NB4 (cell line): ENCODE data around the gene PHKB.

Experiments
- CTCF ChIP-seq: IDR thresholded peaks from one replicate; pipeline ENCODE4 v1.5.1; 2012; ENCODE audit warnings: low read depth, low read length
- MAX ChIP-seq: IDR thresholded peaks from 2 replicates; pipeline ENCODE4 v1.6.1; 2011; ENCODE audit warnings: low read depth, low read length
- MYC ChIP-seq: IDR thresholded peaks from 2 replicates; pipeline ENCODE4 v1.6.1; 2011; ENCODE audit warnings: low read depth, low read length

DNA sequence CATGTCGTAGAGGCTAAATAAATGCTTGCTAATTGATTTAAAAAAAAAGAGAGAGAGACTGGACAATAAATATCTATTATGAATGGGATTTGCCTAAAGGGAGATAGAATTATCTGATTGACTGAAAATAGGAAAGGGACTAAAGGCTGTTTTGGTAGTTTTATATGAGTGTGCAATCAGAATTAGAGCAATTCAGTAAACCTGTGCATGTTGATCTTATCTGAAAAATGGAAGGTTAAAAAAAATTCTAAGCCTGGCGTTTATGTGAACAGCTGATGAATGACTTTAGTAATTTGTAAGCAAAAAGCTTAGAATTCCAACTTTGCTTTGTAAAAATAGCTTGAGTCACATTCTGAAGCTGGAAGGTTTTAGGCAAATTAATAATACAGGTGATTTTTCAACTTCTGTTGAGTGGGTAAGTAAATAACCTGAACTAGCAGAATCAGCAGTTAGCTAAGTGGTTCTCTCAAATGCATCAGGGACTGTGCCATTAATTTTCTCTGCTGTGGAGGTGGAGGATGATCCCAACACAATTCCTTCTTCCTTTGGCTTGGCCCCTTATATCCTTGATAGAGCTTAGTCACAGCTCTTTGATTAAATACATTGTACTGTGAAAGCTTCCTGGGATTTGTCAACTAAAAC is 254.4 kb downstream of the PHKB start:
- TF ChIP-seq MYC (no peak), CTCF (no peak), MAX (no peak)
